ENCODE data around the gene ZBTB47.

ZBTB47 gene

GRCh38 chr3:42610976-42611375 is 42.5 kb upstream of the ZBTB47 start:
- peaks cover 51% of the 10 kb centered on the region for H3K36me3 ChIP-seq (ENCODE audit: insufficient read depth, low read length)
- H2AFZ ChIP-seq (ENCODE audit: low read depth, low read length), result no peak overlapping the region
- H3K27ac ChIP-seq (ENCODE audit: low read length), result no peak overlapping the region
- no peak overlapping the region for H3K9ac ChIP-seq (ENCODE audit: low read depth, low read length)
- H3K79me2 ChIP-seq (ENCODE audit: insufficient read depth, low read length), result peaks cover 99% of the 10 kb centered on the region
- peaks cover 15% of the 10 kb centered on the region for H3K4me1 ChIP-seq (ENCODE audit: insufficient read depth, low read length)
- no peaks in the 10 kb centered on the region for H3K27me3 ChIP-seq (ENCODE audit: insufficient read depth, low read length, poor library complexity)
- ATAC-seq (ENCODE audit: insufficient read depth, low read depth) (0 out of 3 replicates have a peak, but pooled peaks have one; percentile 44), DNase-seq (no peak)
- H3K4me2 ChIP-seq (ENCODE audit: insufficient read depth, low read length), result no peak overlapping the region
- no peak for TF ChIP-seq EZH2 (IDR thresholded peaks at IDR 0.05; ENCODE audit: borderline replicate concordance, low read depth, low read length, severe bottlenecking)
- no peak for TF ChIP-seq CTCF (IDR thresholded peaks at IDR 0.05; ENCODE audit: borderline replicate concordance, extremely low read depth, low read length, poor library complexity, severe bottlenecking)
- H4K20me1 ChIP-seq (ENCODE audit: insufficient read depth, low read length), result peaks cover 83% of the 10 kb centered on the region
- H3K9me3 ChIP-seq (ENCODE audit: insufficient read depth, low read length, severe bottlenecking), result no peaks in the 10 kb centered on the region
- no peak overlapping the region for H3K4me3 ChIP-seq (ENCODE audit: low read depth in 1 of 2, low read length in 2 of 2)

- Histone ChIP-seq H3K27me3 (ENCODE audit: insufficient read depth, low read length, poor library complexity) (no peaks in the 10 kb centered on the region), H3K79me2 (ENCODE audit: insufficient read depth, low read length) (peaks cover 99% of the 10 kb centered on the region), H3K9ac (ENCODE audit: low read depth, low read length) (no peak overlapping the region), H3K4me3 (ENCODE audit: low read depth in 1 of 2, low read length in 2 of 2) (no peak overlapping the region), H3K4me1 (ENCODE audit: insufficient read depth, low read length) (peaks cover 15% of the 10 kb centered on the region), H2AFZ (ENCODE audit: low read depth, low read length) (no peak overlapping the region), H3K9me3 (ENCODE audit: insufficient read depth, low read length, severe bottlenecking) (no peaks in the 10 kb centered on the region), H4K20me1 (ENCODE audit: insufficient read depth, low read length) (peaks cover 83% of the 10 kb centered on the region), H3K27ac (ENCODE audit: low read length) (no peak overlapping the region), H3K36me3 (ENCODE audit: insufficient read depth, low read length) (peaks cover 50% of the 10 kb centered on the region), H3K4me2 (ENCODE audit: insufficient read depth, low read length) (no peak overlapping the region)
- TF ChIP-seq CTCF (IDR thresholded peaks at IDR 0.05; ENCODE audit: borderline replicate concordance, extremely low read depth, low read length, poor library complexity, severe bottlenecking), result no peak
- no peak for TF ChIP-seq EZH2 (IDR thresholded peaks at IDR 0.05; ENCODE audit: borderline replicate concordance, low read depth, low read length, severe bottlenecking)
- DNase-seq, result no peak
- ATAC-seq (ENCODE audit: insufficient read depth, low read depth), result no peak
These were observed 41.3 kb upstream of the ZBTB47 start for GRCh38 chr3:42612217-42612616.

GRCh38 chr3:42612928-42613327 is 40.6 kb upstream of the ZBTB47 start:
- Histone ChIP-seq H3K27ac (ENCODE audit: low read length) (no peak overlapping the region), H3K36me3 (ENCODE audit: insufficient read depth, low read length) (peaks cover 48% of the 10 kb centered on the region), H3K9ac (ENCODE audit: low read depth, low read length) (no peak overlapping the region), H3K9me3 (ENCODE audit: insufficient read depth, low read length, severe bottlenecking) (no peaks in the 10 kb centered on the region), H3K4me3 (ENCODE audit: low read depth in 1 of 2, low read length in 2 of 2) (no peak overlapping the region), H3K4me2 (ENCODE audit: insufficient read depth, low read length) (no peak overlapping the region), H2AFZ (ENCODE audit: low read depth, low read length) (no peak overlapping the region), H3K4me1 (ENCODE audit: insufficient read depth, low read length) (peaks cover 12% of the 10 kb centered on the region), H3K27me3 (ENCODE audit: insufficient read depth, low read length, poor library complexity) (no peaks in the 10 kb centered on the region), H3K79me2 (ENCODE audit: insufficient read depth, low read length) (peaks cover 97% of the 10 kb centered on the region), H4K20me1 (ENCODE audit: insufficient read depth, low read length) (peaks cover 82% of the 10 kb centered on the region)
- no peak for DNase-seq
- ATAC-seq (ENCODE audit: insufficient read depth, low read depth), result no peak
- TF ChIP-seq CTCF (IDR thresholded peaks at IDR 0.05; ENCODE audit: borderline replicate concordance, extremely low read depth, low read length, poor library complexity, severe bottlenecking), result no peak
- TF ChIP-seq EZH2 (IDR thresholded peaks at IDR 0.05; ENCODE audit: borderline replicate concordance, low read depth, low read length, severe bottlenecking), result no peak

- Histone ChIP-seq H3K4me2 (ENCODE audit: insufficient read depth, low read length) (no peak overlapping the region), H3K4me3 (ENCODE audit: low read depth in 1 of 2, low read length in 2 of 2) (no peak overlapping the region), H3K27ac (ENCODE audit: low read length) (no peak overlapping the region), H3K79me2 (ENCODE audit: insufficient read depth, low read length) (peaks cover 95% of the 10 kb centered on the region), H3K9ac (ENCODE audit: low read depth, low read length) (no peak overlapping the region), H3K36me3 (ENCODE audit: insufficient read depth, low read length) (peaks cover 46% of the 10 kb centered on the region), H2AFZ (ENCODE audit: low read depth, low read length) (no peak overlapping the region), H4K20me1 (ENCODE audit: insufficient read depth, low read length) (peaks cover 77% of the 10 kb centered on the region), H3K4me1 (ENCODE audit: insufficient read depth, low read length) (peaks cover 10% of the 10 kb centered on the region), H3K9me3 (ENCODE audit: insufficient read depth, low read length, severe bottlenecking) (no peaks in the 10 kb centered on the region), H3K27me3 (ENCODE audit: insufficient read depth, low read length, poor library complexity) (no peaks in the 10 kb centered on the region)
- DNase-seq (no peak), ATAC-seq (ENCODE audit: insufficient read depth, low read depth) (peak; percentile 58; the same call in 1 of the 3 replicates)
- TF ChIP-seq CTCF (IDR thresholded peaks at IDR 0.05; ENCODE audit: borderline replicate concordance, extremely low read depth, low read length, poor library complexity, severe bottlenecking) (peak; percentile 54), EZH2 (IDR thresholded peaks at IDR 0.05; ENCODE audit: borderline replicate concordance, low read depth, low read length, severe bottlenecking) (no peak)
These were observed 40.0 kb upstream of the ZBTB47 start for GRCh38 chr3:42613462-42613861.

Measured in DND-41 (cell line).